ENCODE measurements around the gene TRABD2B. TPM values are rescaled to one million over a fixed set of nuclear protein-coding genes. Genes with fewer than 3 reads are reported as not detected.

TRABD2B gene
- total and polyA plus RNA-seq, 2 of the 13 experiments (the other 11 are each of a cell fraction or from before 2014, with no cell fraction given) = 0.04 TPM; not detected in 1

- TF ChIP-seq TRIM22 (IDR thresholded peaks at IDR 0.05) (no peak), ZNF577 (CRISPR knock-in tag; IDR thresholded peaks at IDR 0.05; ENCODE audit: borderline replicate concordance, low read depth) (no peak), SALL2 (CRISPR knock-in tag; IDR thresholded peaks at IDR 0.05) (no peak), SP1 (IDR thresholded peaks at IDR 0.05) (no peak), SP1 (CRISPR knock-in tag; IDR thresholded peaks at IDR 0.05) (no peak), ZNF672 (CRISPR knock-in tag; IDR thresholded peaks at IDR 0.05) (no peak), CENPT (CRISPR knock-in tag; IDR thresholded peaks at IDR 0.05; ENCODE audit: low read depth) (no peak)
Measured at GRCh38 chr1:48021792-48022191, 24.6 kb upstream of the TRABD2B start (continued).

- ChIA-PET POLR2A (no interaction called here), CTCF (ENCODE audit: low intra/inter-chr PET ratio, low total read pairs) (no interaction called here)
- TF ChIP-seq ZNF234 (CRISPR knock-in tag; conservative IDR thresholded peaks at IDR 0.05) (no peak), CTCF (CRISPR knock-in tag; IDR thresholded peaks at IDR 0.05) (no peak), AHR (CRISPR knock-in tag; IDR thresholded peaks at IDR 0.05) (no peak), RNF2 (conservative IDR thresholded peaks at IDR 0.05; ENCODE audit: low read depth) (no peak)
- Histone ChIP-seq H3K27ac (ENCODE audit: extremely low read length, insufficient read depth, low read length) (no peak overlapping the region), H3K79me2 (ENCODE audit: insufficient read depth, low read length) (no peaks in the 10 kb centered on the region), H3K9me3 (ENCODE audit: low read length) (no peaks in the 10 kb centered on the region), H3K27me3 (ENCODE audit: control insufficient read depth in 1 of 2, insufficient read depth in 2 of 2, low read length in 2 of 2) (peaks cover 0 to 13% of the 10 kb centered on the region in 2 experiments; a peak in 2 of 5 replicates), H4K20me1 (ENCODE audit: insufficient read depth, low read length) (no peaks in the 10 kb centered on the region), H3K9ac (ENCODE audit: insufficient read depth, low read depth, low read length) (no peak overlapping the region), H3K36me3 (replicated peaks in 1 of 2; ENCODE audit: control insufficient read depth in 1 of 2, insufficient read depth in 2 of 2, low read length in 2 of 2) (no peaks in the 10 kb centered on the region), H2AFZ (ENCODE audit: low read length) (no peak overlapping the region), H3K4me1 (ENCODE audit: insufficient read depth, low read length) (no peaks in the 10 kb centered on the region), H3K4me3 (replicated peaks in 1 of 3; ENCODE audit: insufficient read depth in 1 of 3, low read depth in 2 of 3, low read length in 3 of 3) (no peak overlapping the region), H3K4me2 (ENCODE audit: low read depth, low read length) (no peak overlapping the region)
- WGBS (ENCODE audit: low lambda C conversion rate) = 80% methylated on average over 1 of the region's 6 CpGs
- BruUV-seq (replicated peaks) = no TSS peak
- in situ Hi-C loops (cut with HindIII; ENCODE audit: extremely low pct_ligation_motif_present, low pct_unique_long_range_greater_than_20kb) (no loop called here), intact Hi-C loops (cut with micrococcal nuclease; ENCODE audit: unreplicated experiment) (no loop called here)
- DNase-seq (ENCODE audit: low spot score) (no peak), FAIRE-seq (no peak), ATAC-seq (no peak)
Measured at GRCh38 chr1:48019714-48020315, 22.6 kb upstream of the TRABD2B start.
